Embryonic facial prominence (tissue), 1 donor: ENCODE measurements around the gene SMG6.
A peak's percentile ranks its signal among the peaks of the same experiment; 100 is the strongest.
"Not testable (repeated sequence)": the region's sequence is repeated elsewhere in the genome, so short reads cannot be mapped to it uniquely, and the experiment has no call there.

Source experiments
- DNase-seq: peaks from one replicate; pipeline ENCODE4 v3.0.0-alpha.2; 2016; ENCODE audit errors: extremely low spot score

The SMG6 gene

DNA sequence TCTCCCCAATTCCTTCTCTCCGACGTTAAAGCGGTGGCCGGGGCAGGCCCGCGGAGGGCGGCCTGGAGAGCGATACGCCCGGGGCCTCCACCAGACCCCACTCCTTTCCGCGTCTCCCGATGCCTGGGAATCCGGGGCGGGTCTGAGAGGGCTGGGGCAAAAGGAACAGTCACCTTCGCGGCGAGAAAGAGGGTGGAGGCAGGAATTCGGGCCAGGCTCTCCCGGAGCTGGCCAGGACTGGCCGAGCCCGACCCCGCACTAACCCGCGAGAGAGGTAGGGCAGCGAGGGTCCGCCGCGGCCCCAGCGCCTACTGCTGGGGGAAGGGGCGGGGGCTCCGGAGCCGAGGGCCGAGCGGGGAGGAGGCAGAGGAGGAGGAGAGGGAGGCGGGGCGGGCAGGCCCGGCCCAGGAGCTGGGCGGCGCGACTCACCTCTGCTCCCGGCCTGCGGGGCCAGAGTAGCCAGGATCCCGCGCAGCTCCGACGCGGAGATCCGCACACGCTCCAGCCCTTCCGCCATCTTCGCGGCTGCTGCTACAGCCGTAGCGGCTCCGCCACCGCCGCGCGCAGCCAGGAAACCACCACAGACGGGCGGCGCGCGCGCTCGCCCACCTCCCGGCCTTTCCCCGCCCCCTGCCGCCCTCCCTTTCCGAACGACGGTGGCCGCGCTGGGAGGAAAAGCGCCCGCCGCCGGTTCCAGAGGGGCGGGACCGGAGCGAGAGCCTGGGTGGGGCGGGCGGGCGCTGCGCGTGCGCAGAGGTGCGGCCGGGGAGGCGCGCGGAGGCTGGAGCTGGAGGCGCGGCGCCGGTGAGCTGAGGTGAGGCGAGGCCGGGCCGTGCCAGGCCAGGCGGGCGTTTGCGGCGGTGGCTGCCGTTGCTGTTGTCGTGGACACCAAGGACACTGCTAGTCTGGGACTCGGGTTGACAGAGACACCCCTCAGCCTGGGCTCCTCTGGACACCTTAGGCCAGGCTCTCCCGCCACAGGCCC, at the start of gene SMG6, which contains the start of gene SRR:
TSS of gene SMG6 (minus strand) at position 582 of the 985 bp plus-strand sequence. CDS start at position 517, 65 bp downstream.
TSS of gene SRR (plus strand) at position 747 of the 985 bp plus-strand sequence. CDS start 11,611 bp downstream, outside the sequence.
- DNase-seq: peak; percentile 83

DNA sequence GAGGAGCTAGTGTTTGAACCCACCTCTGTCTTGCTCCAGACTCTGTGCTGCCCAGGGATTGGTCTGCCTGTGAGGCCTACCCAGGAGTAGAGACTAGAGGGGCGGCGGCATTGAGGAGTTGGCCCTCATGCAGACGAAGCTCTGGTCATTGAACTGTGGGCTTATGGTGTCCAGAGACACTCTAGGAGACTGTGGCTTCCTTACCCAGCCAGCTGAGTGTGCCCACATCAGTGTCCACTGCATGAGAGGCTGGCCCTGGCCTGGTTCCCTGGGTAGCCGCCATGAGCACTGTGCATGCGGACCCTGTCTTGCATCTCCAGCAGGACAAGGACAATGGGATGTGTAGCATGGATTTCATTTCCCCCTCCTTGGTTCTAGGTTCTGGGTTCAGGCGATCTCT, 47.7 kb upstream of the SMG6 start:
- DNase-seq: no peak

- no peak for DNase-seq
These were observed 44.5 kb upstream of the SMG6 start for GRCh38 chr17:2347805-2348685.

DNA sequence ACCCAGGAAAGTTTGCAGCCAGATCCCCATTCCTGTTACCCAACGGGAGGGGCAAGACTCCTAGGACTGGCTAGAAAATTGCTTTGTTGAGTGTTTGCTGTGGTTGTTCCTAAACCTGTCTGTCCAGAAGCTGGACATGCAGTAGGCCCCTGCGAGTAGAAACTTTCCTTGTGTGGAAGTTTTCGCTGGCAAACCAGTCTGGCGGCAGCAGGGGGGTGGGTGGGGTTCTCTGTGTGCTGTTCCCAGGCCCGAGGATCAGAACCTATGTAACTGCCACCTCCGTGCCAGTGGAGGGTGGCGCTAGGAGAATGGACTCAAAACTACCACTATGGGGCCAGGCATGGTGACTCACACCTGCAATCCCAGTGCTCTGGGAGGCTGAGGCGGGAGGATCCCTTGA, 42.9 kb upstream of the SMG6 start:
- DNase-seq: no peak

GRCh38 chr17:2344528-2344927, 40.9 kb upstream of the SMG6 start:
- DNase-seq: no peak

DNA sequence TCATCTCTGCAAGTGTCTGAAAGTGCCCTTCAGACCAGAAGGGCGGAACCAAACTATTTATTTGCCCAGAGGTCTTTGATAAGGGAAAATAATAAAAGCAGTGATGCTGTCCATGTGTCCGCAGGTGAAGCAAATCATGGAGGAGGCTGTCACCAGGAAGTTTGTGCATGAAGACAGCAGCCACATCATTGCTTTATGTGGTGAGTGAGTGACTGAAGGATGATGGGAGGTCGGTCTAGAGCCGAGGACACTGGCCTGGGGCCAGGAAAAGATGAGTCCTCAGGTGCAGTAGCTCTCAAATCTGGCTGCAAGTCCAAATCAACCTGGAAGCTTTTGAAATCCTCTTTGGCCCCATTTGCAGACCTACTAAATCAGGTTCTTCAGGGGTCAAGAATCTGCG, 39.8 kb upstream of the SMG6 start:
- DNase-seq: no peak

GRCh38 chr17:2338315-2338657, 34.7 kb upstream of the SMG6 start:
- no peak for DNase-seq

DNA sequence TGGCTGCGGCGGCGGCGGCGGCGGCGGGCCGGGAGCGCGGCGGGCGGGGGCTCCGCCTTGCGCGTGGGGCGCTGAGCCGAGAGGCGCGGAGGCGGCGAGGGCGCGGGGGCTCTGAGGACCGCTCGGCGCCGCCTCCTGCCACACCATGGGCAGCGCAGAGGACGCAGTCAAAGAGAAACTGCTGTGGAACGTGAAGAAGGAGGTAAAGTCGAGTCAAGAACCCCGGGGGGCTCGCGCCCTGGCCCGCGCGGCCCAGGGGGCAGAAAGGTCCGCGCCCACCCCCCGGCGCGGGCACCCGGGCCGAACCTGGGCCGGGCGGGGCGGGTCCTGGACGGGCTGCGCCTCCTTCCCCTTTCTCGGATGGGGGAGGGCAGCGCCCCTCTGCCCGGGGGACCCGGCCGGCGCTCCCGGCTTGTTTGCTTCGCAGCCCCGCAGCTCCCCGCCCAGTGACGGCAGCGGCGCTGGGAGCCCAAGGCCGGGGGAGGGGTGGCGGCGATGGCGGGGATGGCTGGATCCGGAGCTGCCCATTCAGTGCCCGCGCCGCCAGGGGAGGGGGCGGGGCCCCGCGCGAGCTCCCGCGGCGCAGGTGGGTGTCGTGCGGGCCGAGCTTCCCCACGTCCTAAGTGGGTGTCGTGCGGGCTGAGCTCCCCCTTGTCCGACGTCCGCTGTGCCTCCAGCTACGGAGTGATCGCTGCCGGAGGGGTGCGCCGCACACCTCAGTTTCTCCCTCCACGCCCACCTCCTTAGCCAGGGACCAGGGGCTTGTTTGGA, 34.1 kb upstream of the SMG6 start:
- DNase-seq: no peak

DNA sequence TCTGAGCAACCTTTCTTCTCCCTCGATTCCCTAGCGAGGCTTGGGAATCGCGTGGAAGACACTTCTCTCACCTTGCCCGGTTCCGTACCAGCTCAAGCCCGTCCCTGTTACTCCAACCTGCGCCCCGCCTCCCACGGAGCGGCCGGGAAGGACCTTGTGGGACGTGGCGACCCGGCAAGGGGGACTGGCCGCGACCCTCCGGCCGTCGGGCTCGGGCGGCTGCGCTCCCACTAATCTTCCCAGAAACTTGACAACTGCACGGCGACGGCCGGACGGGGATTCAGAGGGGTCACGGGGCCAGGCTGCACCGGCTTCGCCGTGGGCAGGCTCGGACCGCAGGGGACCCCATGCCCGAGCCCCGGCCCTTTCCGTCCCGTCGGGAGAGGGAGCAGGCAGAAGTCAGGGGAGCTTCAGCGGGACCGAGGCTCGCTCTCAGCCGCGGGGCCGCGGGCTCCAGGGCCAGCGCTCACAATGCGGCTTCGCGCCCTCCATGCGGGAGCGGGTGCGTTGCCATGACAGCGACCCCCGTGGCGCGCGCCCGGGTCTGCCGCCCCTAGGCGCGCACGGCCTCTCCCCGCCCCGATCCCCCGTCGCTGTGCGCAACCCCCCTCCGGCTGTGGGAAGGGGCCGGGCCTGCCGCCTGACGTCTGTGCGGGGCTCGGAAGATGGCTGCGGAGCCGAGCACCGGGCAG, 33.4 kb upstream of the SMG6 start, which contains the start of gene SGSM2:
TSS of gene SGSM2 (plus strand) at position 650 of the 692 bp plus-strand sequence. CDS start 188 bp downstream, outside the sequence.
- DNase-seq: peak; percentile 59

DNA sequence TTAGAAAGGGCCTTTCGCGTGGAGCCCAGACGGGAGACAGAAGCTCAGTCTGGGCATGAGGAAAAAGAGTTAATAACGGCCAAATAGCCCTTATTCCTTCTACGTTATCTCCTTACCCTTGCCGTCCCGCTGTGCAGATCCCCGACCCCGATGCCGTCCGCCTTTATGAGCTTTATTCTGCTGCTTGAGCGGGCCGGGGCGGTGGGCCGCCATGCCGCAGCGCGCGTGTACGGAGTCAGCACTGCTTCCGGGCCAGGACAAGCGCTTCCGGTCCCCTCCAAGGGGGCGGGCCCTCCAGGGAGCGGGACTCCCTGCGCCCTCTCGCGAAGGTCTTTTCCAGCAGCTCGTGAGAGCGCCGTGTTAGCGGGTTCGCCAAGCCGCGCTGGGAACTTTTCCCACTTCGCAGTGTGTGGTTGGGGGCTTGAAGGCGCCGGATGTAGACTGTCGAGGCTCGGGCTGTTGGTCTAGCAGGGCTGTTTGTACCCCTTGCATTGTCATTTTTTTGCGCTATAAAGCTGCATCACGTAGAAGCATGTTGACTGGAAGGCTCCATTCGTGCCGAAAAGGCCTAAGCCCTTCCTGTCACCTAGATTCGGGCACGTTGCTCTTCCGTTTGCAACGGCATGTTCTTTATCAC, 32.7 kb upstream of the SMG6 start, which contains the start of gene TSR1:
TSS of gene TSR1 (minus strand) at position 243 of the 637 bp plus-strand sequence. CDS start at position 213, 30 bp downstream.
- peak; percentile 86 for DNase-seq

- DNase-seq: no peak
These were observed 32.2 kb upstream of the SMG6 start for GRCh38 chr17:2335726-2336214.

GRCh38 chr17:2331303-2331702, 27.7 kb upstream of the SMG6 start:
- no peak for DNase-seq

GRCh38 chr17:2323629-2324314, 20.2 kb upstream of the SMG6 start:
- DNase-seq: no peak

DNA sequence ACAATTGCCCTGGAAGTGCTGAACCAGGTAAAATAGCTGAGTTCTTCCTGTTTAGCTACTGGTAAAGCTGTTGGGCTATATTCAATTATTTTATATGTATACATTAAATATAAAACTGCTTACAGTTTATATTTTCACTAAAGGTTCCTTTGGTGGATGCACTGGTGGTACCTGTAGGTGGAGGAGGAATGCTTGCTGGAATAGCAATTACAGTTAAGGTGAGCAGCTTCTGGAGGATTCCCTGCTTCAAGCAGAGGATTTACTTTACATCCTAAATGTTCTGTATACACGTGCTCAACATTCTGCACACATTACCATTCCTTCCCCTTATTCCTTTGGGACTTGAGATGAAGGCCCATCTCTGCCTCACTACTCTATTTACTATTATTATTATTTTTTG, 17.8 kb upstream of the SMG6 start:
- no peak for DNase-seq

DNA sequence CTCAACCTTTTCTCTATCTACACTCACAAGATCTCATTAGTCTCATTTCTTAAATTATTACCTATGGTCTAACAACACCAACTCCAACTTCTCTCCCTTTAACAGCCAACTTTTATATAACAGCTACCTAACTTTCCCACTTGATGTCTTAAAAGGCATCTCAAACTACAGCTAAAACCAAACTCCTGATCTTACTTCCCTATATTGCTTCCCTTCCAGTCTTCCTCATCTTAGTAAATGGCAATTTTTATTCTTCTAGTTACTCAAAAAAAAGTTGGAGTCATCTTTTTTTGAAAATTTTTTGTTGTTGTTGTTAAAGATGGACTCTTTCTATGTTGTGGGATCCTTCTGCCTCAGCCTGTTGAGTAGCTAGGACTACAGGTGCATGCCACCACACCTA, 15.5 kb upstream of the SMG6 start:
- DNase-seq: no peak

DNA sequence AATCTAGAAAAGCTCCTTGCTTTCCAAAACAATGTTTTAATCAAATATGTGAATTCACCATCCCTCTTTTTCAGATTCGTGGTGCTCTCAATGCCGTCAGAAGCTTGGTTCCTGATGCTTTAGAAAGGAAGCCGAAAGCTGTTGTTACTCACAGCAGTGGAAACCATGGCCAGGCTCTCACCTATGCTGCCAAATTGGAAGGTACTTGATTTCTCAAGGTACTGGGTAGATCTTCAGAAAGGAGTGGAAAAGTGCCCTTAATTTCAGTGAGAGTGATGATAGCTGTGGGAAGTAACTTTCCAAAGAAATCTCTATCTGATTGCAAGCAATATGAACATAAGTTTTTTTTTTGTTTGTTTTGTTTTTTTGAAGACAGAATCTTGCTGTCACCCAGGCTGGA, 14.2 kb upstream of the SMG6 start:
- DNase-seq: no peak

DNA sequence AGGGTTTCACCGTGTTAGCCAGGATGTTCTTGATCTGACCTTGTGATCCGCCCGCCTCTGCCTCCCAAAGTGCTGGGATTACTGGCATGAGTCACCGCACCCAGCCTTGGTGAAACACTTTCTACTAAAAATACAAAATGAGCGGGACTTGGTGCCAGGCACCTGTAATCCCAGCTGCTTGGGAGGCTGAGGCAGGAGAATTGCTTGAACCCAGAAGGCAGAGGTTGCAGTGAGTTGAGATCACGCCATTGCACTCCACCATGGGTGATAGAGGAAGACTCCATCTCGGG, 13.3 kb upstream of the SMG6 start:
- DNase-seq: not testable (repeated sequence)

DNA sequence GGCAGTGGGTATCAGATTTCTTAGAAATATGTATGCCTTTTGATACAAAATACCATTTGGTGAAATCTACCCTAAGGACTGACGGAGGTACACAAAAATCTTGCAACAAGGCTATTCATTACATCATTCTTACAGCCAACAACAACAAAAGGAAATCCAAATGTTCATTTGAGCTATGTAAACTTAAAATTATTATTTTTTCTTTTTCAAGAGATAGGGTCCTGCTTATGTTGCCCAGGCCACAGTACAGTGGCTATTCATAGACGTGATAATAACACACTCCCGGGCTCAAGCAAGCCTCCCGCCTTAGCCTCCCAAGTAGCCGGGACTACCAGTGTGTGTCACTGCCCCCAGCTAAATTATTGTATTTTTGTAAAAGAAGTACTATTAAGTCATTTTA, 9.2 kb upstream of the SMG6 start:
- DNase-seq: no peak

GRCh38 chr17:2309338-2310154, 6.0 kb upstream of the SMG6 start:
- no peak for DNase-seq
